AG09309 (cell line): Measurements from ENCODE around the gene ERO1A.
A peak's percentile ranks its signal among the peaks of the same experiment; 100 is the strongest.

Experiments used
- DNase-seq: peaks from one replicate; pipeline ENCODE4 v3.0.0-alpha.2; 2010; ENCODE audit warnings: low read depth
- H3K4me3 ChIP-seq: 2 replicates; pipeline ENCODE4 v1.5.1; 2011; ENCODE audit warnings: mild to moderate bottlenecking, low read depth, low read length, moderate library complexity; ENCODE audit not compliant: control insufficient read depth
- CTCF ChIP-seq: IDR thresholded peaks from 2 replicates; pipeline ENCODE4 v1.5.1; 2011; ENCODE audit warnings: mild to moderate bottlenecking, low read depth, low read length, inconsistent platforms; ENCODE audit not compliant: insufficient read depth, control insufficient read depth; ENCODE audit errors: missing control alignments

The ERO1A gene

GRCh38 chr14:52701223-52701622, 5.9 kb upstream of the ERO1A start:
- no peak for DNase-seq
- no peak overlapping the region for H3K4me3 ChIP-seq
- no peak for TF ChIP-seq CTCF

DNA sequence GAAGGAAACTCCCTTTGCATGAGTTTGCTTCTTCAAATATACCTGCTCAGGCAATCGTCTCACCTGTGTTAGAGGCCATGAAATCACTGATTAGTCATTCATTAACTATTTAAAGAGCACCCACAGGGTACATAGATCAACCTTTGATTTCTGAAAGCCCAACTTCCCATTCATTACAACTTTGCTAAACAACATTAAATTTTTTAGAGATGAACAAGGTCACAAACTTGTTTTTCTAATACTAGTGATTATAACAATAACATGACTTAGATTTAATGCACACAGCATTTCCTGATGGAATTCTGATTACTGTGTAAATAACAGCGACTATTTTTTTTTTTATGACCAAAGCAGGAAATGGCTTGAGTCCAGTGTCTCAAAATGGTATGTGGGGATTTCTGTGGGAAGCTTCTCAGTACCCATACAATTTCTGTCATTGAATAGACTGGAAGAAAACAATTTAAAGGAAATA, 5.4 kb upstream of the ERO1A start:
- H3K4me3 ChIP-seq: no peak overlapping the region
- no peak for TF ChIP-seq CTCF
- no peak for DNase-seq

DNA sequence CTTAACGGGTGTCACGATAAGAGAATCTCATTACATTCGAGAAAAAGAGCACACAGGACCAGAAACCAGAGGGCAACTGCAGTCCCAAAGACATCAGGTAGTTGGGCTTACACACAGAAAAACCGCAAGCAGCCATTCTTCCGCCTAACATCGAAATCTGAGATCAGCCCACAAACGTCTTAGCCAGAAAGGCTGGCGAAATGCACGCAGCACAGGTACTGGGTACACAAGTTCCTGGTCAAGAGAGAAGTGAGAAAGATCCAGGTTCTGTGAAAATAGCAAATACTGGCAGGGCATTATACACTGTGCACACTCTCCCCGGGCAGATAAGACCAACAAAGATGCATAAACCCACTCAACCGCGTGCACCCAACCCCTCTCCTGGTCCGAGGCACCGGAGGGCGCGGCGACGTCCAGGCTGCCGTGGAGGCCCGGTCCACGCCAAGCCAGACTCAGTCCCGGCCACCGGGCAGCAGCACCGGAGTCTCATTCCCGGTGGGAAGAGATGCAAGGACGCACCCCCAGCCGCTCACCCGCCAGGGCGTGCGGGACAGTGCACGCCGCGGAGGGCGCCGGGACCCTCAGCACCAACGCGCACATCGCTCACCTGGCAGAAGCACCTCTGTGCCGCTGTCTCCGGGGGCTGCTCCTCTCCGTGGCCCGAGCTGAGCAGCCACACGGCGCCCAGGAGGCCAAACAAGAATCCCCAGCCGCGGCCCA, 437 bp downstream of the ERO1A start:
- peak overlapping the region; percentile 95 for H3K4me3 ChIP-seq
- no peak for DNase-seq
- no peak for TF ChIP-seq CTCF

DNA sequence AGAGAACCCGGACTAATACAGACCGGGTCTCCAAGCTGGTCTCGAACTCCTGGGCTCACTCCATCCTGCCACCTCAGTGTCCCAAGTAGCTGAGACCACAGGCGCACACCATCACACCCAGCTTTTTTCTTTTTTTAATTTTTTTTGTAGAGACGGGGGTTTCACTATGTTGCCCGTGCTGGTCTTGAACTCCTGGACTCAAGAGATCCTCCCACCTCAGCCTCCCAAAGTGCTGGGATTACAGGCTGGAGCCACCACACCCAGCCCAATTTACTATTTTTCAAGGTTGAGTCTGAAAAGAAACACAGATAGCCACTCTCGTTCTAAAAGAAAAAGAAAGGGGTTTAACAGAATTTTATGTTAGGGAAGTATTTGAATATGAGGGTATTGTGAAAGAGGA, 1.8 kb downstream of the ERO1A start:
- no peak overlapping the region for H3K4me3 ChIP-seq
- no peak for TF ChIP-seq CTCF
- DNase-seq: no peak

DNA sequence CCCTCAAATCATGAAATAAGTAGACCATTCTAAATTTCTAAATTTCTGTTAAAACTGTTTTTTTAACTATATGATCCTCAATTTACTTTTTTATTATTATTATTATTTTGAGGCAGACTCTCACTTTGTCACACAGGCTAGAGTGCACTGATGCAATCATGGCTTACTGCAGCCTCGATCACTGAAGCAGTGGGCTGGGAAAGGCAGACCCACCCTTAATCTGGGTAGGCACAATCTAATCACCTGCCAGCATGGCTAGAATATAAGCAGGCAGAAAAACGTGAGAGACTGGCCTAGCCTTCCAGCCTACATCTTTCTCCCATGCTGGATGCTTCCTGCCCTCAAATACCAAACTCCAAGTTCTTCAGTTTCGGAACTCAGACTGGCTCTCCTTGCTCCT, 2.3 kb downstream of the ERO1A start:
- H3K4me3 ChIP-seq: no peak overlapping the region
- no peak for DNase-seq
- no peak for TF ChIP-seq CTCF

DNA sequence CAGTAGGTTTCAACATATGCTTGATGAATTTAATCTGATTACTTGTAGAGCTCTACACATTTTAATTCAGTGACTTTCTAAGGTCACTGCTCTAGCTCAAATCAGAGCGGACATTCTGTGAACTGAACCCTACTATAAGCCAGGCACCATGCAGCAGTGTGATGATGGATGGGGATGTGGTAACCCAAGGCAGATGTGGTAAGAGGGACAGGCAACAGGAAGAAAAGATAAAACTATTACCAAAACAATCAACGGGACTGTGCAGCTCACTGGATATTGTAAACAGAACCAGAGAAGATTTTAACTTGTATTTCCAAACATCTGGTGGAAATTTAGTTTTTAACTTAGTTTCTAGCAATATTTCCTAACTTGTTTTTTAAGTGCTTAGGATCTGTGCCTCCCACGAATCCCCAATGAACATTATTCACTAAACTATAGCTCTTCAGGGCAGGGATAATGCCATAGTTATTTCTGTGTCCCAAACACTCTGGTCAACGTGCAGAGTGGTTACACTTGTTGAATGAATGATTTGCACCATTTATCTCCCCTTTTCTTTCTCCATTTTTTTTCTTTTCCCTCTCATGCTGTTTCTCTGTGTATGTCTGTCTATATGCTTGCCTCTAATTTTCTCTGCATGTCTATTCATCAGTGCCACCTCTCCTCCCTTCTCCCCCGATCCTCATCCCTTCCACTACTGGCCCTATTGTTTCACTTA, 3.0 kb downstream of the ERO1A start:
- H3K4me3 ChIP-seq: no peak overlapping the region
- peak; percentile 20 for DNase-seq
- TF ChIP-seq CTCF: no peak
